CD4-positive, CD25-positive, alpha-beta regulatory T cell (primary cell): ENCODE results near the gene ALDH1L1. TPM values are rescaled to one million over a fixed set of nuclear protein-coding genes. Genes with fewer than 3 reads are reported as not detected.

Source experiments
- ATAC-seq, 2 donors: fragments of 150-1000 bp; cut with Tn5 transposase; one replicate each; pipeline ENCODE4 v1.10.0; 2021; ENCODE audit warnings: low read depth in 2 of 2, moderate number of reproducible peaks in 2 of 2, moderate library complexity in 1 of 2
- DNase-seq, 3 donors: peaks; one replicate each; pipeline versions ENCODE4 v3.0.0 to v3.0.0-alpha.2; 2012 to 2022; ENCODE audit warnings: mixed read lengths in 1 of 3
- H3K27ac ChIP-seq: one replicate; pipeline ENCODE4 v1.7.0; 2013; ENCODE audit warnings: mild to moderate bottlenecking, low read length; ENCODE audit not compliant: insufficient read depth, poor library complexity, severe bottlenecking
- H3K27me3 ChIP-seq: one replicate; pipeline ENCODE4 v1.7.0; 2013; ENCODE audit warnings: low read length; ENCODE audit not compliant: control insufficient read depth, insufficient read depth
- H3K36me3 ChIP-seq: one replicate; pipeline ENCODE4 v1.7.0; 2013; ENCODE audit warnings: mild to moderate bottlenecking, low read length, moderate library complexity; ENCODE audit not compliant: control insufficient read depth, insufficient read depth
- H3K4me1 ChIP-seq: 2 replicates; pipeline ENCODE4 v1.7.0; 2013; ENCODE audit warnings: mild to moderate bottlenecking, low read length; ENCODE audit not compliant: insufficient read depth, control insufficient read depth, poor library complexity, severe bottlenecking
- H3K4me3 ChIP-seq: one replicate; pipeline ENCODE4 v1.7.0; 2013; ENCODE audit warnings: low read depth, mild to moderate bottlenecking, low read length, moderate library complexity
- H3K9me3 ChIP-seq, 2 experiments: 1 replicate in 1 of 2; 2 replicates in 1 of 2; pipeline ENCODE4 v1.7.0; 2013; ENCODE audit warnings: low read length in 2 of 2, mild to moderate bottlenecking in 1 of 2, moderate library complexity in 1 of 2; ENCODE audit not compliant: control insufficient read depth in 2 of 2
- H3K27ac Mint-ChIP-seq, 3 donors: one replicate each; pipeline ENCODE4 v1.8.0; 2020 to 2022; ENCODE audit warnings: mild to moderate bottlenecking in 3 of 3, mixed read lengths in 3 of 3, moderate library complexity in 2 of 3
- H3K27me3 Mint-ChIP-seq: one replicate; pipeline ENCODE4 v1.8.0; 2022; ENCODE audit warnings: mild to moderate bottlenecking, mixed read lengths
- H3K36me3 Mint-ChIP-seq: one replicate; pipeline ENCODE4 v1.8.0; 2020; ENCODE audit warnings: mixed read lengths
- H3K4me1 Mint-ChIP-seq, 4 donors: one replicate each; pipeline ENCODE4 v1.8.0; 2020 to 2022; ENCODE audit warnings: mixed read lengths in 4 of 4, mild to moderate bottlenecking in 1 of 4
- H3K4me3 Mint-ChIP-seq, 4 donors: one replicate each; pipeline ENCODE4 v1.8.0; 2020 to 2022; ENCODE audit warnings: mild to moderate bottlenecking in 4 of 4, mixed read lengths in 4 of 4, moderate library complexity in 3 of 4
- H3K9me3 Mint-ChIP-seq, 7 donors: one replicate each; pipeline ENCODE4 v1.8.0; 2020 to 2022; ENCODE audit warnings: mixed read lengths in 7 of 7, mild to moderate bottlenecking in 3 of 7, moderate library complexity in 2 of 7
- polyA plus RNA-seq, 4 donors: library from polyadenylated mRNA; unstranded; fragments of 300-500 nt; fragmentation: Illumina TruSeq; gene quantifications; one replicate each; pipeline ENCODE4 v1.2.3, GENCODE V29; 2021
- total RNA-seq: library from RNA; stranded (reverse); gene quantifications from one replicate; pipeline ENCODE4 v1.2.3, GENCODE V29; 2022

Gene ALDH1L1
- total and polyA plus RNA-seq, 5 donors from 2014 or later = 0.08 TPM; not detected in 4

GRCh38 chr3:126053949-126054569 lies 126.3 kb downstream of the ALDH1L1 start:
- peak in 1 of 3 donors; percentile 33 for DNase-seq
- no peaks in the 10 kb centered on the region for H3K27me3 ChIP-seq
- no peak for ATAC-seq
- no peaks in the 10 kb centered on the region for H3K27me3 Mint-ChIP-seq
- H3K36me3 Mint-ChIP-seq = peaks cover 32% of the 10 kb centered on the region
- peak overlapping the region in 2 of 4 donors; percentile 20 to 32 for H3K4me3 Mint-ChIP-seq
- no peak overlapping the region for H3K4me3 ChIP-seq
- H3K4me1 ChIP-seq = peaks cover 25% of the 10 kb centered on the region
- no peaks in the 10 kb centered on the region for H3K9me3 Mint-ChIP-seq
- H3K9me3 ChIP-seq = no peaks in the 10 kb centered on the region
- peak overlapping the region; percentile 26 for H3K27ac ChIP-seq
- peak overlapping the region; percentile 63 to 86 (median 79) for H3K27ac Mint-ChIP-seq
- H3K36me3 ChIP-seq = no peaks in the 10 kb centered on the region
- peaks cover 3 to 30% (median 28%) of the 10 kb centered on the region in 4 donors for H3K4me1 Mint-ChIP-seq

Other genes with a start within 250 kb of the ALDH1L1 start
- gene ROPN1B, start 211.4 kb downstream of the ALDH1L1 start, total RNA-seq = not detected
- under 1 TPM in 1 of 4 donors, not detected in 3; 0.12 TPM for gene ROPN1B, start 211.4 kb downstream of the ALDH1L1 start, polyA plus RNA-seq
- gene SLC41A3, start 96.5 kb downstream of the ALDH1L1 start, total RNA-seq = 40.3 TPM
- gene SLC41A3, start 96.5 kb downstream of the ALDH1L1 start, polyA plus RNA-seq = 10 to 100 TPM; 31.2 to 51.3 (median 38.2) TPM
- not detected for gene KLF15, start 176.8 kb upstream of the ALDH1L1 start, total RNA-seq
- not detected for gene KLF15, start 176.8 kb upstream of the ALDH1L1 start, polyA plus RNA-seq
- not detected for gene CFAP100, start 214.3 kb upstream of the ALDH1L1 start, total RNA-seq
- gene CFAP100, start 214.3 kb upstream of the ALDH1L1 start, polyA plus RNA-seq = not detected